ENCODE data around the gene DCLRE1C. TPM values are rescaled to one million over a fixed set of nuclear protein-coding genes. Genes with fewer than 3 reads are reported as not detected.

The DCLRE1C gene
- total RNA-seq, 1 donor = 17.7 TPM

GRCh38 chr10:14930610-14931009 is 23.3 kb downstream of the DCLRE1C start:
- no peak for DNase-seq (ENCODE audit: low read depth)
- no peak for TF ChIP-seq CTCF (IDR thresholded peaks at IDR 0.05; ENCODE audit: insufficient read depth, low read length)

GRCh38 chr10:14926722-14927416 is 27.0 kb downstream of the DCLRE1C start:
- no peak for DNase-seq (ENCODE audit: low read depth)
- TF ChIP-seq CTCF (IDR thresholded peaks at IDR 0.05; ENCODE audit: insufficient read depth, low read length) = no peak
- no peak overlapping the region for H3K4me3 ChIP-seq (ENCODE audit: low read depth, low read length)

More at GRCh38 chr10:14930610-14931009, 23.3 kb downstream of the DCLRE1C start:
- no peak overlapping the region for H3K4me3 ChIP-seq (ENCODE audit: low read depth, low read length)

GRCh38 chr10:14926061-14926470 is 27.8 kb downstream of the DCLRE1C start:
- no peak for DNase-seq (ENCODE audit: low read depth)
- TF ChIP-seq CTCF (IDR thresholded peaks at IDR 0.05; ENCODE audit: insufficient read depth, low read length) = no peak
- no peak overlapping the region for H3K4me3 ChIP-seq (ENCODE audit: low read depth, low read length)

GRCh38 chr10:14925268-14925667 is 28.6 kb downstream of the DCLRE1C start:
- no peak for TF ChIP-seq CTCF (IDR thresholded peaks at IDR 0.05; ENCODE audit: insufficient read depth, low read length)
- no peak for DNase-seq (ENCODE audit: low read depth)
- no peak overlapping the region for H3K4me3 ChIP-seq (ENCODE audit: low read depth, low read length)

GRCh38 chr10:14924013-14924412 is 29.9 kb downstream of the DCLRE1C start:
- H3K4me3 ChIP-seq (ENCODE audit: low read depth, low read length) = no peak overlapping the region
- no peak for TF ChIP-seq CTCF (IDR thresholded peaks at IDR 0.05; ENCODE audit: insufficient read depth, low read length)
- DNase-seq (ENCODE audit: low read depth) = no peak

- no peak overlapping the region for H3K4me3 ChIP-seq (ENCODE audit: low read depth, low read length)
- no peak for TF ChIP-seq CTCF (IDR thresholded peaks at IDR 0.05; ENCODE audit: insufficient read depth, low read length)
- no peak for DNase-seq (ENCODE audit: low read depth)
Observed at GRCh38 chr10:14918964-14919363, 34.9 kb downstream of the DCLRE1C start.

GRCh38 chr10:14917827-14918226 is 36.1 kb downstream of the DCLRE1C start:
- no peak overlapping the region for H3K4me3 ChIP-seq (ENCODE audit: low read depth, low read length)
- no peak for TF ChIP-seq CTCF (IDR thresholded peaks at IDR 0.05; ENCODE audit: insufficient read depth, low read length)
- no peak for DNase-seq (ENCODE audit: low read depth)

All from fibroblast of the aortic adventitia (primary cell).